ENCODE results near the gene MEX3C.

GRCh38 chr18:51183372-51184090 is 13.9 kb downstream of the MEX3C start:
- TF ChIP-seq ZNF274 (IDR thresholded peaks at IDR 0.05; ENCODE audit: low read depth, low read length) = no peak
- no peak for TF ChIP-seq YY1 (IDR thresholded peaks at IDR 0.05; ENCODE audit: insufficient read depth, insufficient read length)

Data from NT2/D1 (cell line).